ENCODE measurements around the gene TFF1. TPM values are rescaled to one million over a fixed set of nuclear protein-coding genes. Genes with fewer than 3 reads are reported as not detected.

TFF1 gene
- total and polyA plus RNA-seq, 2 of the 4 experiments (the other 2 are of a cell fraction): not detected

- ChIA-PET CTCF (no interaction called here), POLR2A (ENCODE audit: unreplicated experiment) (no interaction called here)
- Histone ChIP-seq H3K9ac (ENCODE audit: low read depth, low read length) (no peak overlapping the region), H4K8ac (ENCODE audit: low read depth in 2 of 2, low read length in 2 of 2) (no peak overlapping the region), H3K4me3 (ENCODE audit: insufficient read depth, low read depth, low read length) (no peak overlapping the region), H2AK5ac (ENCODE audit: low read depth, low read length) (no peak overlapping the region), H2AK9ac (replicated peaks; ENCODE audit: low read depth, low read length, poor library complexity) (no peak overlapping the region), H4K20me1 (ENCODE audit: insufficient read depth, low read length) (no peaks in the 10 kb centered on the region), H3K4ac (ENCODE audit: low read depth, low read length) (no peak overlapping the region), H3K4me2 (ENCODE audit: low read depth, low read length) (no peak overlapping the region), H3K56ac (ENCODE audit: extremely low read depth, insufficient read depth, low read length) (no peak overlapping the region), H3K27me3 (ENCODE audit: control insufficient read depth, insufficient read depth, low read length) (peaks cover 16% of the 10 kb centered on the region; the same call in 1 of the 2 replicates), H2BK15ac (ENCODE audit: low read depth, low read length) (no peak overlapping the region), H3K4me1 (ENCODE audit: control insufficient read depth, insufficient read depth, low read length) (peaks cover 5% of the 10 kb centered on the region; the same call in 1 of the 2 replicates), H2BK120ac (ENCODE audit: low read depth, low read length) (no peak overlapping the region), H2BK20ac (ENCODE audit: low read depth, low read length) (no peak overlapping the region), H3K23ac (ENCODE audit: low read depth, low read length) (no peak overlapping the region), H3K79me1 (ENCODE audit: low read depth in 1 of 2, low read length in 2 of 2) (no peaks in the 10 kb centered on the region), H3K9me1 (ENCODE audit: insufficient read depth, low read length) (no peaks in the 10 kb centered on the region), H3K27ac (ENCODE audit: insufficient read depth, low read length) (no peak overlapping the region), H3K14ac (replicated peaks; ENCODE audit: low read depth, low read length) (no peak overlapping the region), H2AFZ (replicated peaks; ENCODE audit: low read length, poor library complexity) (no peak overlapping the region), H3K36me3 (ENCODE audit: control insufficient read depth, insufficient read depth, low read length) (no peaks in the 10 kb centered on the region), H4K91ac (ENCODE audit: insufficient read depth, low read depth, low read length) (no peak overlapping the region), H2BK5ac (ENCODE audit: low read depth, low read length, poor library complexity, severe bottlenecking) (no peak overlapping the region), H4K5ac (ENCODE audit: low read depth, low read length) (no peak overlapping the region), H3K9me3 (ENCODE audit: control insufficient read depth, insufficient read depth, low read length) (no peaks in the 10 kb centered on the region), H3K18ac (ENCODE audit: low read depth, low read length) (no peak overlapping the region)
- DNase-seq: no peak
- ATAC-seq (ENCODE audit: low read depth): no peak
- in situ Hi-C loops (cut with MboI; ENCODE audit: low sequenced_read_pairs): no loop called here
- no TSS peak for BruUV-seq (replicated peaks)
- no CpG with 5 or more reads among the region's 14 CpGs for WGBS, 2 experiments (ENCODE audit: extremely low coverage in 2 of 2, insufficient read length in 1 of 2)
- intact Hi-C loops (cut with micrococcal nuclease): no loop called here
- dilution Hi-C loops (cut with HindIII; ENCODE audit: low sequenced_read_pairs, unreplicated experiment): no loop called here
- TF ChIP-seq NFE2L2 (IDR thresholded peaks at IDR 0.05; ENCODE audit: low read depth, low read length): no peak
- TF ChIP-seq CTCF (conservative IDR thresholded peaks at IDR 0.05; ENCODE audit: low read depth, low read length): no peak
- TF ChIP-seq CEBPB (IDR thresholded peaks at IDR 0.05; ENCODE audit: low read depth, low read length): no peak
- TF ChIP-seq FOS (IDR thresholded peaks at IDR 0.05; ENCODE audit: low read depth, low read length): no peak
- no peak for TF ChIP-seq RCOR1 (IDR thresholded peaks at IDR 0.05; ENCODE audit: insufficient replicate concordance, low read length)
- no peak for TF ChIP-seq MXI1 (IDR thresholded peaks at IDR 0.05; ENCODE audit: borderline replicate concordance, low read depth, low read length)
- no peak for TF ChIP-seq CHD1 (IDR thresholded peaks at IDR 0.05; ENCODE audit: low read depth, low read length)
- no peak for TF ChIP-seq SMC3 (IDR thresholded peaks at IDR 0.05; ENCODE audit: low read depth, low read length)
- no peak for TF ChIP-seq BHLHE40 (IDR thresholded peaks at IDR 0.05; ENCODE audit: low read depth, low read length)
- no peak for TF ChIP-seq RAD21 (IDR thresholded peaks at IDR 0.05; ENCODE audit: low read length)
- no peak for TF ChIP-seq MAZ (IDR thresholded peaks at IDR 0.05; ENCODE audit: borderline replicate concordance, low read depth, low read length)
- no peak for TF ChIP-seq RFX5 (IDR thresholded peaks at IDR 0.05; ENCODE audit: low read depth, low read length)
- no peak for TF ChIP-seq ELK1 (IDR thresholded peaks at IDR 0.05; ENCODE audit: borderline replicate concordance, low read depth, low read length)
- TF ChIP-seq POLR2A (IDR thresholded peaks at IDR 0.05; ENCODE audit: low read depth, low read length): no peak
- TF ChIP-seq USF2 (IDR thresholded peaks at IDR 0.05; ENCODE audit: low read depth, low read length): no peak
- no peak for TF ChIP-seq MAFK (IDR thresholded peaks at IDR 0.05; ENCODE audit: low read depth, low read length)
These were observed 46.8 kb upstream of the TFF1 start for GRCh38 chr21:42413093-42413492.
